HG02981 (cell line): ENCODE data around the gene GLIPR1L1.

Experiments used
- ATAC-seq: cut with Tn5 transposase; IDR thresholded peaks from one replicate; pipeline ENCODE4 v1.9.1; 2021; ENCODE audit warnings: mild to moderate bottlenecking, moderate library complexity; ENCODE audit not compliant: unreplicated experiment

GLIPR1L1 gene

DNA sequence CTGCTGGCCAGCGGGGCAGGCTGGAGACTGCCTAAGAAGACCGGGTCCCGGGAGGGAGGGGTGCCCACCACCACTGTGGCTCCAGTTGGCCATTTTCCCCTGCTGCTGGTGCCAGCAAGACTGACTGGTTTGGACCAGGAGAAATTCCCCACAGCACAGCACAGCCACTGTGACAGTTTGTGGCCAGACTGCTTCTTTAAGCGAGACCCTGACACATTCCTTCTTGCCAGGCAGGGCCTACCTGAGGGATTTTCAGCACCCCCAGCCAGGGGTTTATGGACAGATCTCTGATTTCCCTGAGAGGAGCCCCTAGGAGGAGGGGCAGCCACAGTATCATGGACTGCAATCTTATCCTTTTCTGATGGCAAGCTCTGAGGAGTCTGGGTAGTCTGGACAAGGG, 15.5 kb downstream of the GLIPR1L1 start:
- no peak for ATAC-seq

DNA sequence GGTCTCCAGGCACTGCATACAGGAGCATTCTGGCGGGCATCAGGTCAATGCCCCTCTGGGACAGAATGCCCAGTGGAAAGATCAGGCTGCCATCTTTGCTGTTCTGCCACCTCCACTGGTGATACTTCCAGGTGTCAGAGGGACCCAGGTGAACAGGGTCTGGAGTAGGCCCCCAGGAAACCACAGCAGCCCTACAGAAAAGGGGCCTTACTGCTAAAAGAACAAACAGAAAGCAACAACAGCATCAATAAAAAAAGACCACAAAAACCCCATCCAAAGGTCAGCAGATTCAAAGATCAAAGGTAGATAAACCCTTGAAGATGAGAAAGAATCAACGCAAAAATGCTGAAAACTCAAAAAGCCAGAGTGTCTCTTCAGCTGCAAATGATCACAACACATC, 15.9 kb downstream of the GLIPR1L1 start:
- ATAC-seq = no peak

DNA sequence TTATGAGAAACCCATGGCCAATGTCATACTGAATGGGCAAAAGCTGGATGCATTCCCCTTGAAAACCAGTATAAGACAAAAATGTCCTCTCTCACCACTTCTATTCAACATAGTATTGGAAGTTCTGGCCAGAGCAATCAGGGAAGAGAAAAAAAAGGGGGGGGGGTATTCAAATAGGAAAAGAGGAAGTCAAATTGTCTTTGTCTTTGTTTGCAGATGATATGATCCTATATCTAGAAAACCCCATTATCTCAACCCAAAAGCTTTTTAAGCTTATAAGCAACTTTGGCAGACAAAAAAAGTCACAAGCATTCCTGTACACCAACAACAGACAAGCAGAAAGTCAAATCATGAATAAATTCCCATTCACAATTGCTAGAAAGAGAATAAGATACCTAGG, 19.5 kb downstream of the GLIPR1L1 start:
- no peak for ATAC-seq

DNA sequence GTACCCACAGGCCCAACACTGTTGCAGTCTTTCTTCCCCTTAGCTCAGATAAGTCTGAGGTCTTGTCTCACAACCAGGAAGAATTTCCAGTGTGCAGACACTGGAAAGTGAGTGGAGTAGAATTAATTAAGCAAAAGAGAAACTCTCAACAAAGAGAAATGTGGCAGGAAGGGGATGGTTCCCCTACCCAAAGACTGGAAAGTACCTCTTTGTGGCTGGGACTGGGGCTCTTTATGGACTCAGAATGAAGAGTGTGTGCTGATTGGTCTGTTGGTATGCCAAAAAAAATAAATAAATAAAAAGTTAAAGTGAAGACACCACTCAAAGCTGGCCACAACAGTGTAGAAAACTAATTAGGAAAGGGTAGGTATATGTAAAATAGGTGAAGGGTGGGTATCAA, 26.4 kb downstream of the GLIPR1L1 start:
- no peak for ATAC-seq

DNA sequence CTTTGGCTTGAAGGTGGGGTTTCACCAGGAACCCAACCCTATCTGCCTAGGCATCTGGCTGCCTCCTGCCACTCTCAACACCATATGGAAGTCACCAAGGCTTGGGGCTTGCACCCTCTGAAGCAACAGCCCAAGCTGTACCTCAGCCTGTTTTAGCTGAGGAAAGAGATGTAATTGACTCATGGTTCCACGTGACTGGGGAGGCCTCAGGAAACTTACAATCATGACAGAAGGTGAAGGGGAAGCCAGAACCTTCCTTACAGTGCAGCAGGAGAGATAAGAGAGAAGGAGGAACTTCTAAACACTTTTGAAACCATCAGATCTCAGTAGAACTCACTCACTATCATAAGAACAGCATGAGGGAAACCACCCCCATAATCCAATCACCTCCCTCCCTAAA, 26.9 kb downstream of the GLIPR1L1 start:
- ATAC-seq = no peak

DNA sequence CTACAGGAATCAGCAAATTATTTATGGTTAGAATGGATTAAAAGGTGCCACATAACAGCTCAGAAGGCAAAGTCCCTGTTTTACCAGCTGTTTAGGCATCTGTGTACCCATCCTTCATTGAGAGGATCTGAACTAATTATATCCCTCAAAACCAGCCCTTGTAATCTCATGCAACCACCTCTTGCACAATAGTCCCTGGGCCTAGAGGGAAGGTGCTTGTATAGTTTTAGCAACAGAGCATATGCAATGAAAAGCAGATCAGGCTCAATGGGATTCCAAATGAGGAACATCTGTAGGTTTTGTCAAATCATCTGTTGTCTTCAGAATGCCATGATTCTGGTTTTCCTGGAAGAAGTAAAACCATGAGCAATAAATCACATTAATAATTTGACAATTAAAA, 30.4 kb downstream of the GLIPR1L1 start:
- ATAC-seq = no peak

DNA sequence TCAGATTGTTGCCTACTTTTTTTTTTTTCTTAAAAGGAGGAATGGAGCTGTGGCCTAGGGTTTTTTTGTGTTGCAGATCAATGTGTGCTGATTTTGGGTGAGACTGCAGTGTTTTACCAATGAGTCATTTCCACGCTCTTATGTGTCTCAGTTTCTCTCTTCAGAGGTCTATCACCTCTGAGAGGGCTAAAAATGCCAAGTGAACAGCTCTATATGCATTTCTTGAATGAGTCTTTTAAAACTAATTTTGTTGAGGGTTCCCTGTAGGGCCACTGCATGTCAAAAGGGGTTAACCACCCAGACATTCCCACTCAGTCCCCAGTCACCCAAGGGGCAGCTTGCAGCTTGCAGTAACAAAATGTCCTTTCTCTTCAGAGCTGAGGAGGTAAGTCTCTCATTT, 32.2 kb downstream of the GLIPR1L1 start:
- peak; percentile 46 for ATAC-seq

DNA sequence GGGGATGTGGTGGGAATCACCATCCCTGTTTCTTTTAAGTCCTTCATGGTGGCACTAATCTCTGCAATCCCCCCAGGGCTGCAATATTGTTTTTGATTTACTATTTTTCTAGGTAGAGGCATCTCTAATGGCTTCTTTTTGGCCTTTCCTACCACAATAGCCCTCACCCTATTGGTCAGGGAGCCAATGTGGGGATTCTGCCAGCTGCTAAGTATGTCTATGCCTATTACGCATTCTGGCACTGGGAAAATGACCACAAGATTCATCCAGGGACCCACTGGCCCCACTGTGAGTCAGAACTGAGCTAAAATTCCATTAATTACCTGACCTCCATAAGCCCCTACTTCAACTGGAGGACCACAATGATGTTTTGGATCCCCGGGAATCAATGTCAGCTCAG, 40.5 kb downstream of the GLIPR1L1 start:
- no peak for ATAC-seq

DNA sequence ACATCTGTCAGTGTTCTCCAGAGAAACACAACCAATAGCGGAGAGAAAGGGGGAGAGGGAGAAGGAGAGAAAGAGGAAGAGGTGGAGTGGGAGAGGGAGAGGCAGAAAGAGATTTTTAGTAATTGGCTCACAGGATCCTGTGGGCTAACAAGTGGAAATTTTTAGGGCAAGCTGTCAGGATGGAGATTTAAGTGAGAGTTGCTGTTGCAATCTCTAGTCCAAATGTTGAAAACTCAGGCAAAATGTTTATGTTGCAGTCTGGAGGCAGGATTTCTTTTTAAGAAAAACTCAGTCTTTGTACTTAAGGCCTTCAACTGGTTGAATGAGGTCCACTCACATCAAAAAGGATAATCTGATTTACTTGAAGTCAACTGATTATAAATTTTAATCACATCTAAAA, 43.9 kb downstream of the GLIPR1L1 start:
- no peak for ATAC-seq

DNA sequence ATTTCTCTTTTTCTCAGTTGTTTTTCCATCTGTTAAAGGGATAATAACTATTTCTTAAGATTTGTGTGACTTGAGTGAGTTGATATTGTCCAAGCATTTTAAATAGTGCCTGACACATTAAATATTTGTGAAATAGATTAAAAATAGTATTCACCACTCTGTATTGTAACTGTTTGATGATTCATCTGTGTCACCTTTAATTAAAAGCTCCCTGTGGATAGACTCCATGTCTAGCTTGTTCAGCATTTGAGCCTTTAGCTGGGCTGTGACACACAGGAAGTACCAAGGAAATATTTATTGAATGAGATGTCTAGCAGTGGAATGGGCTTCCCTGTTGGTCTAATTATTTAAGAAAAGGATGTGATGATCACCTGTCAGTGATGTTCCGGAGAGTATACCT, 54.6 kb downstream of the GLIPR1L1 start:
- ATAC-seq = no peak

DNA sequence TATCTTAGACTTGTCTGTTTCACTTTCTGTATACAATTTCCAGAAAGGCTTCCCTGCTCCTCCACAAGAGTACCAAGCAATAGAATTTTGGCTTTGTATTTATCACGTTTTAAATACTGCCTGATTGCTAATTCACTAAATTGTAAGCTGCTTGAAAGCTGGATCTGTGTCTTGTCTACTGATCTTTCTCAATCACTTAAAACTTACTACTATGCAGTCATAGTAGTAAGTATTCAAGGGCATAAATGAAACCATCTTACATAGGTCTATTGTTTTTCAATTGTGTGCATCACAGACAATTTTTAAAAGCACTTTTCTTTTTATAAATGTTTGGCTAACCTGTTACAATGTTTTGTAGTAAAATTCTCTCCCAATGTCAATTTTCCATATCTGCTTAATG, 55.2 kb downstream of the GLIPR1L1 start:
- no peak for ATAC-seq

DNA sequence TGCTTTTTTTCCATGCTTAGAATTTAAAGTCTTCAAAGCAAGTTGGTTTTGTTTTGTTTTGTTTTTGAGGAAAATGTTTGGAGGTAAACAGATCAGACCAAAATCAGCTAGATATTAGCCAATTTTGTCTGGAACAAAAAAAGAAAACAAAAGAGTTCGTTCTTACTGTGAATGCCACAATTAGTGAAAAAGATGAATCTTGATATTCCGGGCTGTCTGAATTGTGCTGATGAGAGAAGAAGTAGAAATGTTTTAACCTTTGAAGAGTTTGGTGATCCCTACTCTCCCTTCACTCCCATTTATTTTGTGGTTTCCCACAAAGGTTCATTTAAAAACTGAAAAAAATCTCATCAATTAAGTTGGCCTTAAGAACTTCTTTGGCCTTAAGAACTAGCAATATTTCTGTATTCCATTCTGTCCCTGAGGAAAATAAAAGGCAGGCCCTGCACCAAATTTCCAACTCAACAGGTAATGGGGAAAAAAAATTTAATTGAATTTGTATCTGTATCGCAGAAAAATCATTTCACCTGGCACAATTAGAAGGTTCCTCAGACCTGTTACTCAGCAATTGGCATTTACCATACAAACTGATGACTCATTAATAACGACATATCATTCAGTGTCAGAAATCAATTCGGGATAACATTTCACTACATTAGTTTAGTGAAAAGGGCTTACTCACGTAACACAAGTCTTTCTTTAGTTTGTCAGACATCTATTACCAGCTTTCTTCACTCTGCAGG, 55.9 kb downstream of the GLIPR1L1 start:
- peak; percentile 4 for ATAC-seq

DNA sequence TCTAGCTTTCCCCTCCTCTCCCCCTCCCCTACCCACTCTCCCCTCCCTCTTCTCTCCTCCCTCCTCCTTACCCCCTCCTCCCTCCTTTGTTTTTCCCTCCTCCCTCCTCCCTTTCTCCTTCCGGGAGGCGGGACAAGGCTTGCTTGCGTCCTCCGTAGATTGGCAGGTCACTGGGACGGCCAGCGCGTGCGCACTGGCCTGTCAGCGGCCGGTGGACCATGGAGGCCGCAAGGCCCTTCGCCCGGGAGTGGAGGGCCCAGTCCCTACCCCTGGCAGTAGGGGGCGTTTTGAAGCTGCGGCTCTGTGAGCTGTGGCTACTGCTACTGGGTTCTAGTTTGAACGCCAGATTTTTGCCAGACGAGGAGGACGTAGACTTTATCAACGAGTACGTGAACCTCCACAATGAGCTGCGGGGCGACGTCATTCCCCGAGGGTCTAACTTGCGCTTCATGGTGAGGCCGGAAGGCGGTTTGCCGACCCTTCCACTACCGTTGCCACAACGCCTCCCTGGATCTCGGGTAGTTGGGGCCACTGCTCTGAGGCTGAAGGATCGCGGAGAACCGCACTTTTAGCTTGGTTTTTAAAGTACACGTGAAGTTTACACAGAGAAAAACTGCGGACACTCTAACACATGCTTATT, 56.5 kb downstream of the GLIPR1L1 start, which contains the start of gene GLIPR1L2:
Gene GLIPR1L2 (plus strand): TSS at position 191 of the 640 bp plus-strand sequence. CDS start 28 bp downstream, at position 219.
- peak; percentile 97 for ATAC-seq

DNA sequence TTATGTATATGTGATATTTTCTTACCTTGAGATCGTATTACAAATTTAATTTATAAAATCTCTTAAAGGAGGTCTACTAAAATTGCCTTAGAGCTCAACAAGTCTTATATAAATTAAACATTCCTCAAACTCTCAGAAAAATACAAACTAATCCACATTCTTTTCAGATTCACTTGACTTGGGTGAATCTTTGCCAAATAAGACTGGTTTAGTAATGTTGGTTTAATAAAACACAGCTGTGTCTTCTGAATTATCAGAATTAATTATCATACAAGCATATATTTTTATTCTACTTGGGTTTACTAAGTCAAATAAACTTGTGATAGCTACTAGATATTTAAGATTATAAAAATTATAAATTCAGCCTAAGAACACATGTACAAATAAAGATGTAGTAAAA, 69.8 kb downstream of the GLIPR1L1 start:
- ATAC-seq = no peak

DNA sequence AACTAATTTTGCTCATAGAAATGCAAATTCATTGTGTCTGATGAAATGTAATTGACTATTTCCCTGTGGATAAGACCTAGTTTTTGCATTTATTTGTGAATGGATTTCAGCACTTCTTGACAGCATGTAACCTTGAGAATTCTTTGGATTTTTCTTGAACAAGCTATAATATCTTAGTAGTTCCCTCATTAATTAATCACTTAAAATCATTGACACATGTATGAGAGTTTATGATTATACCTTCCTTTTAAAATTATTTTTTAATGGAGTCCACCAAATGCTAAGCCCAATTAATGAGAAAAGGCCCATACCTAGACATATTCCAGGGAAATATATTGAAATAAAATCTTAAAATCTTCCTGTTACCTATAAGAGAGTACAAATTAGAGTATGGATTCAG, 73.2 kb downstream of the GLIPR1L1 start:
- ATAC-seq = no peak

DNA sequence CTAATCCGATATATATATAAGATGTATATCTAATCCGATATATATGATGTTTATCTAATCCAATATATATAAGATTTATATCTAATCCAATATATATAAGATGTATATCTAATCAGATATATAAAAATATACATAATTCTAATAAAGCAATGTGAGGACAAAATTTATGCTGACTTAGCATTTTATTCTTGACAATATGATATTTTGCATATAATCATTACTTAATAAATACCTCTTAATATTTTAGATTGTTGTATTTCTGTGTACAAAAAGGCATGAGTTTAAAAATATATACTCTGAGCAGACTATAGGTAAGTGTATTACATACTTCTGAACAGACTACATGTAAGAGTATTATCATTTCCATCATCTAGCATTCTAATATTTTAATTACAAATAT, 75.4 kb downstream of the GLIPR1L1 start:
- no peak for ATAC-seq

DNA sequence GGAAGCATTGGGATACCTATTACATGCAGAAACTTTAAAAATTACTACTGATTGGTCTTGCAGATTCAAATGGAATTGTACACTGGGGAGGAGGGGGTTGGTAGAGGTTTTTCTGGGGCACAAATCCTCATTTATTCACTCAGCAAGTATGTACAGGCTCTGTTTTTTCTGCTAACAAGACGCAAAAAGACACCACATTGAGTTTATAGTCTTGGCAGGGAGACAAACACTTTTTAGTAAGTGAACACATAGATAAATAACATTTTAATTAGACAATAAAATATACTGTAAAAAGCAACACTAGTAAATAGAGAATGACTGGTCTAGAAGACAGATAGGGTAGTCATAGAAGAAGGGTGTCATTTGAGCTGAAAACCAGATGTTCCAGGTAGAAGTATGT, 80.2 kb downstream of the GLIPR1L1 start:
- no peak for ATAC-seq

DNA sequence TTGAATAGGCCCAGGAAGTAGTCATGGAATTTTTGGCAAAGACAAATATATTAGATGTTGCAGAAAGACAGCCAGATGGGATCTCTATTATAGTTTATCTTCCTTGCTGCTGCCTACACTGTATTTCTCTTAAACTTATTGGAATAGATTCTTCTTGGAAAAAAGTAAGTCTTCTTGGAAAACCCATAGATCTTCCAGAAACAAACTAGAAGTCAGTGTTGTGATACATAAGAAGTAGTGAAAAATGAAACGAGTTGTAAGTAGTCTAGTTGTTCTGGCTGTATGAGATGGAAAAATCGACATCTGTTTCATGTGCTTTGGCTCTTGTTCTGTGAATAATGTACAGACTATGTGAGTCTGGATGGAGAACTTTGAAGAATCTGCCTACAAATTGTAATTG, 85.4 kb downstream of the GLIPR1L1 start:
- ATAC-seq = no peak
